Sciatic nerve (tissue), 2 donors: ENCODE data around the gene UXS1. TPM values are rescaled to one million over a fixed set of nuclear protein-coding genes. Genes with fewer than 3 reads are reported as not detected.

Experiments used
- ATAC-seq: fragments of 200-7000 bp; cut with Tn5 transposase; one replicate; pipeline ENCODE4 v1.9.1; 2020; ENCODE audit warnings: mild to moderate bottlenecking, moderate library complexity
- DNase-seq: peaks from one replicate; pipeline ENCODE4 v3.0.0-alpha.2; 2020; ENCODE audit warnings: low spot score
- intact Hi-C: fragments of 100-400 bp; cut with DNase I; formaldehyde crosslinking; loops from one replicate; pipeline ENCODE4 v1.14.2; 2022
- total RNA-seq: library from RNA; stranded (reverse); fragmentation: NEBNext Ultra II Directional; extraction: Animal tissue kit (Norgen Biotek cat#: 25700); gene quantifications from one replicate; pipeline ENCODE4 v1.2.1, GENCODE V29; 2021
- donor health status: DM: no; HTN: no; CAD: no.
- donor health status: DM: no; HTN: no; CAD: no.

The UXS1 gene
- total RNA-seq, 1 donor from 2014 or later, result 40.8 TPM

DNA sequence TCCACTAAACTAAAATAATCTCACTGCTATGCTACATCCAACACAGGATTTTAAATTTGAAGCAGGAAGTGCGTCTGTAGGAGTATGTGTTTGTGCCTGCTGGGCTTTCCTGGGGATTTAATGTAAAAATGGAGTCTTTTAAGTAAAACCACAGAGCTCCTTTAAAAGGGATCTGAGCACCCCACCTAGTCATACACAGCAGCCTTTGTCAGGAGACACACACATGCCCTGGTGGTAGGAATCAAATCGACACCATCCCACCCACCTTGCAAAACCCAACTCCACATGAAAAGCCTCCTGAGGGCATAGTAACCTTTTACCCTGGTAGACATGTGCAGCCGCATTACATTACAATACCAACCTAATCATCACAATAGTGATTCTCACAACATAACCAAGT lies 29.1 kb downstream of the UXS1 start:
- DNase-seq, result no peak
- no peak for ATAC-seq
- intact Hi-C loops, result no loop called here

DNA sequence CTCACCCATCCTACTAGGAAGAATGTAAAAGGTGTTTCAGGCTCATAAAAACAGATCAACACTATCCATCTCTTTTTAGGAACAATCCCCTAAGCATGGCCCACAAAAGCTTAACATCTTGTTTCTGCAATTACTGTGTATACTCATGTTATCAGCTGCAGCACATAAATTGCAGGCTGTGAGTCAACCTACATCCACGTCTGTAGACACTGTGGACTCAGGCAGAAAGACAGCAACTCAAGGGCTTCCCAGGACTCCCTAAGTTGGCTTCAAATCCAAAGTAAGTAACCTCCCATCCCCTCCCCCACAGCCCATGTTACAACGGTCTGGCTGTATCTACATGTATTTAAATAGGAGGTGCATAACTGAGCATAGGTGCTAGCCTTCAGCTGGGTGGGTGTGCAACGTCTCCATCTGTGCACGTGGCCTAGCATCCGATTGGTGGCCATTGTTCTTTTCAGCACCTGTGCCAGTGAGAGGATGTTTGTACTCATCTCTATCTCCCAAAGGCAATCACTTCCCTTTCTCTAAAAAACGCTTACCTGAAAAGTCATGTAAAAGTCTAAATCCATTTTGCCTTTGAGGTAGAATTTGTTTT lies 30.1 kb downstream of the UXS1 start:
- intact Hi-C loops, result no loop called here
- ATAC-seq, result no peak
- no peak for DNase-seq

DNA sequence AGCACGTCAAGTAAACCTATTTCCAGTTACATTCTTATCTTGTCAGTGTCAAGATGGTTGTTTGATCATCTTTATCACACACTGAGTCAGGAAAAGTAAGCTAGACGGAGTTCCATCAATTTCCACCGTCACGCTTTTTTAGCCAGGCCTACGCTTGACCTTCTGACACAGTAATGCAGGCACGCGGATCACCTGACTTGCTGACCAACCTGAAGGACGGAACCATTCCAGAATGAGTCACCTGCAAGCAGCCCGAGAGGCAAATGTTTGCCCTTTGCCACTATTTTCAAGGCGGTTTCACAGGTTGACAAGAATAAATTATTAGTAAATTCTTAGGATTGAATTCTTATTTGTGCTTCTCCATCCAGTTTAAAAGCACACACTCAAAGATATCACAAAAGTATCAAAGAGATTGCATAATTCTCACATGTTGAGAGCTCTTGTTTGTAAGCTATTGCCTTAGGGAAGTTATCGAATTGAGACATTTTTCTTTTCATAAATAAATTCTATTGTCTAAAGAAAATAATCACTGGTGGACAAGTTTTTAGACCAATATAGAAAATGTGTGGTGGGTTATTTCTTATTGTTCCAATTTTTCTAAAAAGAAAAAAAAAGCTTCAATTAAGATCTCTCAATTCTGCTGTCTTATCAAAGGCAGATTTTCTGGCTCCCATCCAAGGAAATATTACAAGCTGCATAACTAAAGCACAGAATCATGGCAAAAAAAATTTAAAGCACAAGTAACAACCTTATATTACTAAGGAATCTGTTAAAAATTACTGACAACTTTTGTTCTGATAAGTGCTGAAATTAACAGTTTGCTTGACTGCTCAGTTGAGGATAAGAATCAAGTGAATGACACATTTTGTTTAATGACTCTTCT lies 31.9 kb downstream of the UXS1 start:
- DNase-seq (no peak), ATAC-seq (no peak)
- intact Hi-C loops, result no loop called here

DNA sequence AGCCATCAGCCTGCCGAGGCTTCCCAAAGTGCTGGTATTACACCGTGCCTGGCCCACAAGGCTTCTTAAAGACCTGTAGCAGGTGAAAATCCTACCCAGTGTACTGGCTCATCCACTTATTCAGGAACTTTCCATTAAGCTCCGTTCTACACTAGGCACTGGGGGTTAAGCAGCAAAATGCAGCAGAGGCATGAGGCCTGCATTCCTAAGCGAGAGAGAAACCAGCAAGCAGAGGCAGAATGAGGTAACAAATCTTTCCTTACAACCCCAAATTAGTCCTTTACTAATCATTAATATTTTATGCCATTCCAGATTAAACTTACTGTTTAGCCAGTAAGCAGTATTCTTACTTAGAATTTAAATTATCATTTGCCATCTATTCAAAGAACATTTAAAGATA lies 32.8 kb downstream of the UXS1 start:
- no peak for DNase-seq

DNA sequence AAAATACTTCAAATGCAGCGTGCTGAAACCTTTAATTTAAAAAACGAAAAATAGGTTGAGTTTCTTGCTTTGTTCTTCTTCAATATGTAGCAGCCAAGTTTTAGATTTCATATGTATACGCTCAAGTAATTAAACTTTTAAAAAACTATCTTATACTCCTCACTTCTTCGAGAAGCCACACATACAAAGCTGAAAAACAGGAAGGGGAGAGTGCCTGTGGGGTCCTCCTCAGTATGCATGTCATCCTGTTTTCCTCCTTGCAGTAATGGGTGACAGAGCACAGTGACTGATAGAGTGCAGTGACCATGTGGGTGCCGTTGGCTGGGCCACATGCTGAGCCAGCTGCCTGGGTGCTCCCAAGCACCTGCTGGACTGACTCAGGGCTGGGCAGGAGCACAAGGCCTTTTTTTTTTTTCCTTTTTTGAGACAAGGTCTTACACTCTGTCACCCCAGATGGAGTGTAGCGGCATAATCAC lies 33.3 kb downstream of the UXS1 start:
- no peak for ATAC-seq
- intact Hi-C loops, result no loop called here
- DNase-seq, result no peak

More for the DNA sequence above, 32.8 kb downstream of the UXS1 start:
- no peak for ATAC-seq
- intact Hi-C loops, result no loop called here

DNA sequence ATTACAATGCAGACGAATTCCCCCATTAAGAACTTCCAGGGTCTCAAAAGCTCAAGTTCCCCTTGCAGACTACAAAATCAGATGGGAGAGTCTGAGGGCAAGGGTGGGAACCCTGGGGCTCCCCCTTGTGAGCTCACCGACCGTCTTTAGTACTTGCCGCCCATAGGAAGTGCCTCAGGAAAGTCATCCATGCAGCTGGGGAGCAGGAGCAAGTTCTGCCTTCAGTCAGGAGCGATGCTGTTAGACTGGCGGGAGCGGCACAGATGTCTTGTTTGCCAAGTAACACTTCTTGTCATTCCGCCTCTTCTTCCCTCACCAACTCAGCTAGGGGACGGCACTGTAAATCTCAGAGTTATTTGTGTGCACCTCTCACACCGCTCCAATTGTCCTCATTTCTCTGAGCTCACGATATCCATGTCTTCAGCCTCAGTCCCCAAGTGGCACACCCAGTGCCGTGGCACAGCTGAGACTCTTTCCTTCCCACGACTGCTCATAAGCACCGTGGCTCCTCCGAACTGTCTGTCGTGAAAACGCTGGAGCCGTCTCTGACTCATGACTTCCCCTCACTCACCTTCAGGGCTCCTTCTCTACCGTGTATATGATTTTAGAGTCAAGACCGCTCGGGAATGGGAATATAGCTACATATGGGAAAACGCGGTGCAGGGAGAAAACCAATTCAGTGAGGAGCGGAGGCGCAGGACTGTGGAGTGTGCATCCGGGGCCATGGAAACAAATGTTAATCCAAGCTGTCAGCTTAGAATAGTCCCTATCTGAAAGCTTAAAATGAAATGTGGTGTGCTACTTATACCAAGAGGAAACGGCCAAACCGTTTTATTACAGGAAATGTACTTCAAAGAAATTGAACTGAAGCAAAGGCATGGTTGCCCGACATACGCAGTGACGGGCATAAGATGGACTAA lies 34.0 kb downstream of the UXS1 start:
- ATAC-seq (no peak), DNase-seq (no peak)
- intact Hi-C loops, result no loop called here

DNA sequence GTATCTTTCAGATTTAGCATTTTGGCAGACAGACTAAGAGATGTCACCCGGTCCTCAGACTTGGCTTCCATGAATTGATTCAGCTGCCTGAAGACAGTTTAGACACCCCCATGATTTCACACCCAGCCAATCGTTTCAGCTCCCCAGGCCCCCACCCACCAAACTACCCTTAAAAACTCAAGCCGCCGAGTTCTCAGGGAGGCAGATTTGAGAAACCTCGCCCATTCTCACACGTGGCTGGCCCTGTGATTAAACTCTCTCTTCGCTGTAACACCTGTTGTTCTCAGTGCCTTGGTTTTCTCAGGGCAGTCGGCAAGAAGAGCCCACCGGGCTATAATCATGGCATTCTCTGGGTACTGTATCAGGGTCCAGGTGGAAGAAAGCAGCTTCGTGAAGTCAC lies 35.2 kb downstream of the UXS1 start:
- DNase-seq, result no peak
- ATAC-seq, result no peak
- intact Hi-C loops, result no loop called here

DNA sequence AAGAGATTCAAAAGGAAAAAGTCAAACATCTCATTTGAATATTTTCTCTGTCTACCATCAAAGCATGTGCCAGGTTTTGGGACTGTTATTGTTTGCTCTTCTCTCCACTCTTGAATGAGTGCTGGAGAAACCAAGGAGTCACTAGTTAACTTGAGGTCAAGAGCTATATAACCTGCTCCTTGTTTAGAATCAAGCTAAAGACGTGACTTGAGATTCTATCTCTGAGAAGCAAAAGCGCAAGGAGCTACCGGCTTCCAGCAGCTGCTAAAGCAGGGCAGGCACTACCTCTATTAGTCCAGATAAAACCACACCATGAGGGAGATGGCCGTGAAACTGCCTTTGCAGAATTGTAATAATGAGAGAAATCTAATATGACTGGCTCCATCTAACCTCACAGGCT lies 36.0 kb downstream of the UXS1 start:
- no peak for DNase-seq
- intact Hi-C loops, result no loop called here
- no peak for ATAC-seq

DNA sequence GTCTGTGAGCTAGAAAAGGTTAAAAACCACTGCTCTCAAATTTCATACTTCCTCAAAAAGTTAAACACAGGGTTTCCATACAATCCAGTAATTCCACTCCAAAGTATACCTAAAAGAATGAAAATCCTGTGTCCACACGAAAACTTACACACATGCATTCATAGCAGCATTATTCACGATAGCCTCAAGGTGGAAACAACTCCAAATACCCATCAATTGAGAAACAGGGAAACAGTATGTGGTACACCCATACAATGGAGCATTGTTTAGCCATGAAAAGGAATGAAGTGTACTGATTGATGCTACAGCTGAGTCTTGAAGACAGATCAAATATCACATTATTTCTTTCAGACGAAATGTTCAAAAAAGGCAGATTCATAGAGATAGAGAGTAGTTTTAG lies 36.7 kb downstream of the UXS1 start:
- DNase-seq, result no peak
- intact Hi-C loops, result no loop called here
- ATAC-seq, result no peak

DNA sequence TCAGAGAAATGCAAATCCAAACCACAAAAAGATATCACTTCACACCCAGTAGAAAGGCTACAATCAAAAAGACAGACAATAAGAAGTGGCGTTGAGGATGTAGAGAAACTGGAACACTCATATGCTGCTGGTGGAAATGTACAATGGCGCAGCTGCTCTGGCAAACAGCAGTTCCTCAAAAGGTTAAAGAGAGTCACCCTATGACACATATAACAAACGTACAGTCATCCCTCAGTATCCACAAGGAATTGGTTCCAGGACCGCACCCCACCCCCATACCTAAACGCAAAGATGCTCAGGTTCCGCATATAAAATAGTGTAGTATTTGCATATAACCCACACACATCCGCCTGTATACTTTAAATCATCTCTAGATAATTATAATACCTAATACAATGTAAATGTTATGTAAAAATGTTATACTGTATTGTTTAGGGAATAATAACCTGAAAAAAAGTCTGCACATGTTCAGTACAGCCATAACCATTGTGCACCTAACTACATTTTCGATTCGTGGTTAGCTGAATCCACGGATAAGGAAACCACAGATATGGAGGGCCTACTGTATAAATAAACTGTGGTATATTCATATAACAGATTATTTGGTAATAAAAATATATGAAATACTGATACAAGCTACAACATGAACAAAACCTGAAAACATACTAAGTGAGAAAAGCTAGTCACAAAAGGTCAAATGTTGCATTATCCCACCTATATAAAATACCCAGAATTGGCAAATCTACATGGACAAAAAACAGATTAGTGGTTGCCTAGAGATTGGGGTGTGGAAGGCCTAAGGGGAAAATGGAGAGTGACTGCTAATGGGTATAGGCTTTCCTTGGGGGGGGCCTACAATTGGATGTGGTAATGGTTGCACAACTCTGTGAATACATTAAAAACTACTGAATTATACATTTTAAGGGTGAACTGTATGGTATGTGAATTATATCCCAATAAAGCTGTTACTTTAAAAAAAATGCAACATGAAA lies 37.5 kb downstream of the UXS1 start:
- DNase-seq (no peak), ATAC-seq (no peak)
- intact Hi-C loops, result no loop called here

DNA sequence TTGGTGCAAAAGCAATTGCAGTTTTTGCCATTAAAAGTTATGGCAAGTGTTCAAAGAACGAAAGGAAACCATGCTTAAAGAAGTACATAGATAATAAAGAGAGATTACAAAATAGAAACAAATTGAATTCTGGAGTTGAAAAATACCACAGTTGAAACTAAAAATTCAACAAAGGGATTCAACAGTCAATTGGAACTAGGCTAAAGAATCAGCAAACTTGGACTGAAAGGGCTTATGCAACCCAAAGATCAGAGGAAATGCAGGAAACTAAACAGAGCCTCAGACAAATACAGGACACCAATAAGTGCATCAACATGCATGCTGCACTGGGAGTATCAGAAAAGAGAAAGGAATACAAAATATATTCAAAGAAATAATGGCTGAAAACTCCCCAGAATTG lies 40.3 kb downstream of the UXS1 start:
- intact Hi-C loops, result no loop called here
- ATAC-seq (no peak), DNase-seq (no peak)

DNA sequence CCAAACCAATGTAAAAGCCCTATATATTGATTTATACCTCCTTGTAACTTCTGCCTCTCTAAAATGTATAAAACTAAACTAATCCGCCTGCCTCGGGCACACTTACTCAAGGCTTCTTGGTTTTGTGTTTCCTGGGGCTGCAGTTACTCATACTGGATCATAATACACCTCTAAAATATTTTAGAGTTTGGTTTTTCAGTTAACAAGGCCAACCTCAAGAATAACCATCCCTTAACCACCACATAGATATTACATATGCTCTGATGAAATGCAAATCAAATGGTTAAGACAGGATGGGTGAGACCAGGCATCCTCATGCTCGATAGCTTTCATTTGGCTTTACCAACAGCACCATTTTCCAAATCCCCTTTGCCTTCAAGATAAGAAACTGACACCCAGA lies 46.4 kb downstream of the UXS1 start:
- intact Hi-C loops, result no loop called here
- ATAC-seq (no peak), DNase-seq (no peak)

DNA sequence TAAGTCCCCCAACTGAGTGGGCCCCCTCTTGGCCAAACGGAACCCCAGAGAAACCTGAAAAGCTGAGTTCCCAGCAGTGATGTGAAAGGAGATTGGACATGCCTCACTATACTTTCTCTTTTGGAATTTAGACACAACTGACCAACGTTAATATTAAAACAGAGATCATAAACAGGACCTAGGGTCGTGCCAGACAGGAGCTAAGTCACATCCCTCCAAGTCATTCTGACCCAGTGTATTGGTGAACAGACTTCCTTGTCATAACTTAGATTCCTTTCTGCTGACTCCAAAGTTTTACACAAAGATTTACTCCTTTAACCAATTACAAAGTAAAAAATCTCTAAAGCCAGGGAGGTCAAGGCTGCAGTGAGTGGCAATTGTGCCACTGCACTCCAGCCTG lies 46.9 kb downstream of the UXS1 start:
- intact Hi-C loops, result no loop called here
- DNase-seq (no peak), ATAC-seq (no peak)

DNA sequence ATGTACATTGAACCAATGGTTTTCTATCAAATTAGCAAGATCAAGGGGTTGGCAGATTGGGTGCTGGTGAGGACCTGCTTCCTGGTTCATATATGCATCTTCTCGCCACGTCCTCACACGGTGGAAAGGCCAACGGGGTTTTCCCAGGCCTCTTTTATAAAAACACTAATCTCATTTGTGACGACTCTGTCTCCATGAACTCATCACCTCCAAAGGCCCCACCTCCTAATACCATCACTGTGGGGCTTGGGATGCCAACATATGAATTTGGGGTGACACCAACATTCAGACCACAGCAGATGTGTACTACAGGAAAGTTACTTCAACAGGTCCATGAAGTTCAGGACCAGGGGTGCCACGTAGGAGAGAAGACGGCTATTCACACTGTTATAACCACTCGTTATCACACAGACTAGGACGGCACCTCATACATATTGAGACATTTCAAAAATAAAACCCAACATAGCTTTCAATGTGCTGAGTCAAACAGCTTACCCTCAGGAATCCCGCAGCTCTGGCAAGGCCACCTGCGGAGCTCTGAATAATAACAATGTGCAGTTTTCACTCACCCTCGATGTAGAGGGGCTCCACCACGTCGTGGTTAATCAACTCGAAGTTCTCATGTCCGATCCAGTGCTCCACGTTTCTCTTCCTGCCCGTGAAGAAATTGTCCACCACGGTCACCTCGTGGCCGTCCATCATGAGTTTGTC lies 49.3 kb downstream of the UXS1 start:
- intact Hi-C loops, result no loop called here
- no peak for ATAC-seq
- DNase-seq, result no peak

DNA sequence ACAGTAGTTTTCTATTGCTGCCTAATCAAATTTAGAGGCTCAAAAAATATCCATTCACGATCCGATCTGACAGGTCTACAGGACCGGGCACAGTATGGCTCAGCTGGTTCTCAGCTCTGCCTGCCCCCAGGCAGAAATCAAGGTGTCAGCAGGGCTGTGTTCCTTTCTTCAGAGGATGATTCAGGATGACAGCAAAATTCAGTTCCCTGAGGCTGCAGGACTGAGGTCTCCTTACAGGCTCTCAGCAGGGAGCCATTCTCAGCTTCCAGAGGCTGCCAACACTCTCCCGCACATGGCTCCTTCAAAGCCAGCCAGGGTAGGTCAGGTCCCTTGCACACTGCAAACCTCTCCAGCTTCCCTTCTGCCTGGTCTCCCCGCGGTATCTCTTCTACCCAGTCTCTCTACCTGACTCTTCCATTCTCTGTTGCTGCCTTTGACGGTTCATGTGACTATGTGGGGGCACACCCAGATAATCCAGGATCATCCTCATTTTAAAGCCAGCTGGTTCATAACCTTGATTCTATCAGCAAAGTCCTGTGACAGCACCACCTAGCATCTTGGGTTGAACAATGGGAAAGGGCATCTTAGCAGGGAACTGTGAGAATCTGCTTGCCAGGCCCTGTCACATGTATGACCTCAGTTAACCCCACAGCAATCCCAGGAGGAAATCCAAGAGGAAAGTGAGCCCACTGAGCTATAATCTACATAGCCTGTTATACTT lies 50.4 kb downstream of the UXS1 start:
- no peak for ATAC-seq
- no peak for DNase-seq
- intact Hi-C loops, result no loop called here

DNA sequence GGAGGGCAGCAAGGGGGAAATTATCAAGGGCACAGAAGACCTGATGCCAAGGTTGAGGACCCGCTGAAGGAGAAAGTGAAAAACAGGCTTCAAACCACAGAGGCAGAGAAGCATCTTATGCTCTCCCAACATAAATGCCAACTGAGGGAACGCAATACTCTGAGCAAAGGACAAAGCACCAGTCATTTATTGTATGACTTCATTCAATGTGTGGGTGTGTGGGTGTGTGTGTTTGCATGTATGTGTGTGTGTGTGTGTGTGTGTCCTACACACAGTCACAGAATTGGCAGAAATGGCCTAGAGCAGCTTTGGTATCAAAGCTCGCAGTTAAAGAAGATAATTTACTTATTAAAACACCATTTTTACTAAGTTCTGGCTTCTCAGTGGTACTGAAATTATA lies 51.4 kb downstream of the UXS1 start:
- intact Hi-C loops, result no loop called here
- peak; percentile 53 for ATAC-seq
- no peak for DNase-seq

DNA sequence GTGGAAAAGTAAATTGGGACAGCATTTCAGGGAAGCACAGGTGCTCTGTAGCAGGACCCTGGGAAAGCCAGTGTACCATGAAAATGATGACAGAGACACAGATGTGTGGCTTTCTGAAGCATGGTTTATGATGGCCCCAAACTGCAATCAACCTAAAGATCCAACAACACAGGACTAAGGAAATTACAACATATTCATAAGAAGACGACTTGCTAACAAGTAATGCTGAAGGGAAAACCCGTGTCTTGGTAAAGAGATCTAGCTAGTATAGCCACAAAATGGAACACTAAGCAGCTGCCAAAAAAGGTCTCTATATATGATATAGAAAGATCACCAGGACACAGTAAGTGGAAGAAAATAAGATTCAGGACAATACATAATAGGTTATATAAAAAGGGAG lies 53.2 kb downstream of the UXS1 start:
- ATAC-seq (no peak), DNase-seq (no peak)
- intact Hi-C loops, result no loop called here
